Activated CD4-positive, alpha-beta T cell treated with anti-CD3 and anti-CD28 coated beads for 1 hour (primary cell): ENCODE data around the gene GPR83.
"Not testable (repeated sequence)": the region's sequence is repeated elsewhere in the genome, so short reads cannot be mapped to it uniquely, and the experiment has no call there.

Experiments
- DNase-seq: peaks from one replicate; pipeline ENCODE4 v3.0.0-alpha.2; 2020

The GPR83 gene

DNA sequence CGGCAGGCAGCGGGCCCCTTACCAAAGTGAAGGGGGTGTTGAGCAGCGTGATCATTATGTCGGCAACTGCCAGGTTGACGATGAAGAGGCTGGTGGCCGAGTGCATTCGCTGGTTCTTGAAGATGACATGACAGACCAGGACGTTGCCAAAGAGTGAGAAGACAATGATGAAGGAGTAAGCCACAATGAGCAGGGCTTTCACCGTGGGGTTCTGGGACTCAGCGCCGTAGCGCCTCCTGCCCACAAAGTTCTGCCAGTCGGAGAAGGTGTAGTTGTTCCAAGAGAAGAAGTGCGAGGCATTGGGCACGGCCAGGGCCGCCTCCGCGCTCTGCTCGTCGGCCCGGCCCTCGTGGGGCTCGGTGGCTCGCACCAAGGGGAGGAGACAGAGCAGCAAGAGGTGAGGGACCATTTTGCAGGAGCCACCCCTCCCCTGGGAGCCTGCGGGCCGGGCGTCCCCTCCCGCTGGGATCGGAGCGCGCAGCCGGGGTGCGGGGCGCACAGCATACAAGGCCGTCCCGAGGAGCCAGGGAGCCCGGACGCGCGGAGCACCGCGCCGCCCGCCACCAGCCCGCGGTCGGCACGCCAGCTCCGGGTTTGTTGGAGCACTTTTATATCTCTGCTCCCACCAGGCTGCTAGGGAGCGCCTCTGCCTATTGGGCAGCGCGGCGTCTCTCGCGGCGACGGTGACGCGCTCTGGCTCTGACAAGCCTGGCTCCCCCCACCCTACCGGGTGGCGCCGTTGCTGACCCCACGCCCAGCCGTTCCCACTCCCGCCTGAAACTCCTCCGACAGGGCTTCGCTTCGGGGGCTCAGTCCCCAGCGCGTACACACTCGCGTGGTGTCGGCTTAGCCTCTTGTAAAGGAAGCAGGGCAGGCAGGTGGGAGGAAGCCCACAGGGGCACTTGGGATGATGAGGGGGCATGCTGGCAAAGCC is at the start of gene GPR83:
GPR83 (minus strand) TSS at position 581 of the 934 bp plus-strand sequence; CDS start at position 409, 172 bp downstream.
- DNase-seq, result no peak

DNA sequence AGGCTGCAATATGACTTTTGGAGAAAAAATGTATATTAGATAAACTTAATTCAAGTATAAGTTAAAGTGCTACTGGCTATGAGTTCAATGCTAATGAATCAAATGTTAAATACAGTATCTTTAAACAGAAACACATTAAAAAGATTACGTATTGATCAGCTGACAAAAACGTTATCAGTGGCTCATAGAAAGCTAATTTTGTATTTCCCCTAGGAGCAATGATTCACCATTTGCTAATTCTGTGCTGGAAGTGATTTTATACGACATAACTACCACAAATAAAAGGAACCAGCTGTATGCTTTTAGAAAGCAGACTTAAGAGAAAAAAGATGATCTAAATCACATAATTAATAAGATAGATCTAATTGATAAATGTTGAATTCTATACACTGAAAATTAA is 48.8 kb upstream of the GPR83 start:
- DNase-seq, result no peak

GRCh38 chr11:94449437-94449836 is 48.2 kb upstream of the GPR83 start:
- no peak for DNase-seq

DNA sequence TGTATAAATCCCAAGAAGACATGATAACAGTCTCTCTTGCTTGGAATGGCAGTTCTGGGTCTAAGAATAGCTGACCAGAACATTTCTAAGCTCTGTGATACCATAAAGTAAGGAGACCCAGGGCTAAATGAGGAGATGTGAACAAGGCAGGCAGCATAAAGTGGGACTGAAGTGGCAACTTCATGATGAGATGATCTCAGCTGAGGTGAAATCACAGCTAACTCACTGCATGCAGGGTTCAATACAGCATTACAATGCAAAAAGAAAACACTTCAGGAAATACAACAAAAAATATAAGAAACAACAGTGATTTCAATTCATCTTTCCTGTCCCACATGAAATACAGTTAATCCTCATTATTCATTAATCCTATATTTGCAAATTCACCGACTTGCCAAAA is 47.8 kb upstream of the GPR83 start:
- DNase-seq, result no peak

- DNase-seq, result no peak
Observed at GRCh38 chr11:94447149-94447548, 45.9 kb upstream of the GPR83 start.

DNA sequence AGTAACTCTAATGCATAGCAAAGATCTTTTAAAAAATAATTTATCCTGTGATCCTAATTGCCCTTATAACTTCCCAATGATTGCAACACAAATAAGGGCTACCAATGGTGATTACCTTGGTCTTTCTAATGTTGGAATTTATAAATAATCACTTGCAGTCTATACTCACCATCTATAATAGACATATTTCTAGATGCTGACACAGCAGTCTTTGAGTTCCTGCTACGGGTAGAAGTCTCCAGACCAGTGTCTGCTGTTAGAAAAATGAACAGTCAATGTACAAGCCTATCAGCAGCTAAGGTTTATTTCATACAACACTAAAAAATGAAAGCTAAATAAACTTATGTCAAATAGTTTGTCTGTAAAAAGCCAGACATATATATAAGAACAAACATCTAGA is 44.4 kb upstream of the GPR83 start:
- DNase-seq, result no peak

GRCh38 chr11:94433049-94433448 is 31.8 kb upstream of the GPR83 start:
- no peak for DNase-seq

DNA sequence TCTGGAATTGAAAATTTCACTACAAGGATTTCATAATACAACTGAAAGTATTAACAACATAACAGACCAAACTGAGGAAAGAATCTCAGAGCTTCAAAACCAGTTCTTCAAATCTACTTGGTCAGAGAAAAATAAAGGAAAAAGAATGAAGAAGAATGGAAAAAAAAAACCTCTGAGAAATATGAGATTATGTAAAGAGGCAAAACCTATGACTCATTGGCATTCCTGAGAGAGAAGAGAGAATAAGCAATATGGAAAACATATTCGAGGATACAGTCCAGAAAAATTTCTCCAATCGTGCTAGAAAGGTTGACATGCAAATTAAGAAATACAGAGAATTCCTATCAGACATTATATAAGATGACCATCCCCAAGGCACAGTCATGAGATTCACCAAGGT is 23.4 kb upstream of the GPR83 start:
- no peak for DNase-seq

- no peak for DNase-seq
Observed at GRCh38 chr11:94424011-94424410, 22.8 kb upstream of the GPR83 start.

- no peak for DNase-seq
Observed at GRCh38 chr11:94423507-94423906, 22.3 kb upstream of the GPR83 start.

DNA sequence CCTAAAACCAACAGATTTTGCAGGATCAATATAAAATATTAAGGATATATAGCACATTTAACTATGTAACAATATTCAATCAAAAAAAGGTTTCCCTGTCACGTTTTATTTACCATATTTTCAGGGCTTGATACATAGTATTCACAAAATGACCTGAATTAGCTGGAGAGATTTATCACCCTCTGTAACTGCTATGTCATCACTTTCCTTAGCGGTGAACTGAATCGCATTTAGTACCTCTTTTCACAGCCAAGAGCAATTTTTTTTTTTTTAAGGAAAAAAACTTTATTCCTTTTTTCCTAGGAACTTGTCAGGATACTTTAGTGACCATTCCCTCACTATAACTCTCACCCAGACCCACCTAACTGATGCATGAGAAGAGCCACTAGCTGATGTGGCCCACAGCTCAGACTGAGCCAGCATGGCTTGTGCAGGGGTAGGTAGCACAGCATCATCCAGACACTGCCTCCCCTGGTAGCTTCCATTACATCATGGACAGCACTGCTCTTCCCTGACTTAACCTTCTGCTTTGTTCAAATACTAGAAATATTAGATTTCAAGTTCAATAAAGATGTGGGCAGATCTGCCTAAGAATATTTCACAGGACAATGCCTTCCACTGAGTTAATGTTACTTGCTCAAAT is 17.0 kb upstream of the GPR83 start:
- DNase-seq, result no peak

DNA sequence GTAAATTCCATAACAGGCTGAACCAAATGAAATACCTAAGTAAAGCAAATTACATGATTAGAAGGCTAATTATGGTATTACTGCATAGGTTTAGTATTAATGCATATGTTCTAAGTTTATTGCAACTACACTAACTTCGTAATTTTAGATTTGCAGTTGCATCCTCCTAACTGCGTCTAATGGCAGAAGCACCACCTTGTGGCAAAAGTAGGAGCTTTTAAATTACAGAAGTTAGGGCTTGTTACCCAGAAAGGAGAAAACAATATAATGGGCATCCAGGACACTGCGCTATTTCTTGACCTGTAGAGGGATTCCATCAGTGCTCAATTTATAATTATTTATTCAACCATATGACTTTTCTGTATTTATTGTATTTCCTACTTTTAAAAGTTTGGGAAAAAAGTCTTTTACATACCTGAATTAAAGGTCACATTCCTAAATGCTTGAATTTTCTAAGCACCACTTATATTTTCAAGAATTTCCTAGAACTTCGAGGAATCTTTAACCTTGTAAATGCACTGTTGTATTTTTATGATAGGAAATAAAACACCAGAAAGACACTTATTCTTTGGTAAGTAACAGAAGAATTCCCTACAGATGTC is 16.3 kb upstream of the GPR83 start:
- no peak for DNase-seq

DNA sequence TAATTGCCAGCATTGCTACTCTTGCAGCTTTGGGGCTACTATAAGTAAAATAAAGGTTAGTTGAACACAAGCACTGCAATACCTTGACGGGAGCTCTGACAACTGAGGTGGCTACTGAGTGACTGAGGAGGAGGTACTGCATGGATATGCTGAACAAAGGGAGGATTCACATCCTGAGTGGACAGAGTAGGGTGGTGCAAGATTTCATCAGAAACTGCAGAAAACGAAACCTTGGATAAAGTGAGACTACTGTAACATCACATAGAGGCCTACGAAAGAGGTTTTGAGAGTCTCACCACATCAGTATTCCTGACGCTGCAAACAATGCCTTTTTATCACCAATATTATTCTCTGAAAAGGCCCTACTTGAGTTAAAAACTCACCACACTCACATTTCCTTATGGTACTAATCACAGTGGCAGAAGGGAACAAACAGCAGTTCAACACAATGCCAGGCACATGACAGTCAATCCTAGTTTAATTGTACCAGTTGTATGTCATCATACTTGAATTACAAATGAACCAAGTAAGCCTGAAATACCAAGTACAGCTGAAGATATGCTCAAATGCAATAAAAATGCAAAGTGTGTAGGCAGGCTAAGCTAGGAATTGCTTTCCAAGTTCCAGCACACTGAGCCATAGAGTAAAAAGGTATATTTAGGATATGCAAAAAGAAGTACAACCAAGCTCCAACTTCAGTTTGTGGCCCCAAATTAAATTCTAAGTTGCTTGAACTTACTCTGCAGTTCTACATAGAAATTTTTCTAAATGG is 4.0 kb upstream of the GPR83 start:
- no peak for DNase-seq

DNA sequence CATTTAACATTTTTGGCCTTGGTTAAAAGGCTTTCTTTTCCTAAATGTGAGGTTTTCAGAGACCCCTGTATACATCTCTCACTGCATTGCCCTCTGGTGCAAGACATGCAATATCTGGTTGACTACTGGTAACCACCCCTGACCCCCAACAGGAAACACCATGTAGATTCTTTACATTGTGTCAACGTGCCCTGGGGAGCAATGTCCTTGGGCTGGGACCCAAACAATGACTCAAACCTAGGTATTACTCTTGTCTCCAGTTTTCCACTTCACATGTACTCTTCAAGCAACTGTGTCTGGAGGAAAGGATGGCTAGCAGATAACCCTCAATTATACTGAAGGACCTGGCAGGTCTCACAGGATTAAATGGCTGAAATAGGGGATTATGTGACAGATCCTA is 1.1 kb upstream of the GPR83 start:
- DNase-seq, result no peak

- DNase-seq, result no peak
Observed at GRCh38 chr11:94401773-94402265, 600 bp upstream of the GPR83 start.

DNA sequence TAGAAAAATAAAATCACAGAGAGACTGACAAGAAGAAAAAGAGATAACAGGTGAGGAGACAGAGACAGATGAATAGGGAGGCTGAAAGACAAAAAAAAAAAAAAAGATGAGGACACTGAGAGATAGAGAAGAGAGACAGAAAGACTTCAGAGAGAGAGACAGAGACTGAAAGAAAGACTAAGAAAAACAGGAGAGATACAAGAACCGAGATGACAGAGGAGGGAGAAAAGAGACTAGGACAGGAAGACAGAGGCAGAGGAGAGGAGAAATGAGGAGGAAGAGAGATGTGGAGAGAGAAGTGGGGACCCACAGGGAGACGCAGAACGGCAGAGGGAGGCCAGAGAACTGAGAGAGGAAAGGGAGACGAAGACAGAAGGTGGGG is 771 bp downstream of the GPR83 start:
- DNase-seq, result no peak

GRCh38 chr11:94400050-94400449 is 1.2 kb downstream of the GPR83 start:
- DNase-seq, result no peak

DNA sequence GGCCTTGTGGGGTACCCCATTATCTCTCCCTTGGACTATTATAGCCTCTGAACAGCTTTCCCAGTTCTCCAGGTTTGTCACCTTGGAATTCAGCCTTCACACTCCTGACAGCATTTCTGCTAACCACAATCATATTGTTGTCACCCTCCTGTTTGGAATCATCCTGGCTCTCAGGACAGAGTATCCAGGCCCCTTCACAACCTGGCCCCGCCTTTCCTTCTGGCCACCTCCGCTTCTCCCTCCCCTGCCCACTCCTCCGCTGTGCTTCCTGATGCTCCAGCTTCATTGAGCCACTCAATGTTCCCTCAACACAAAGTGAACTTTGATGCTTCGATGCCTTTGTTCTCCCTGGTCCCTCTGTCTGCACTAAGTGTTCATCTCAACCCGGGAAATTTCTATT is 3.1 kb downstream of the GPR83 start:
- no peak for DNase-seq

GRCh38 chr11:94396282-94396681 is 4.9 kb downstream of the GPR83 start:
- no peak for DNase-seq

DNA sequence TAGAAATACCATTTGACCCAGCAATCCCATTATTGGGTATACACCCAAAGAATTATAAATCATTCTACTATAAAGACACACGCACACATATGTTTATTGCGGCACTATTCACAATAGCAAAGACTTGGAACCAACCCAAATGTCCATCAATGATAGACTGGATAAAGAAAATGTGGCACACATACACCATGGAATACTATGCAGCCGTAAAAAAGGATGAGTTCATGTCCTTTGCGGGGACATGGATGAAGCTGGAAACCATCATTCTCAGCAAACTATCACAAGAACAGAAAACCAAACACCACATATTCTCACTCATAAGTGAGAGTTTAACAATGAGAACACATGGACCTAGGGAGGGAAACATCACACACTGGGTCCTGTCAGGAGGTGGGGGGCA is 9.3 kb downstream of the GPR83 start:
- DNase-seq, result not testable (repeated sequence)

DNA sequence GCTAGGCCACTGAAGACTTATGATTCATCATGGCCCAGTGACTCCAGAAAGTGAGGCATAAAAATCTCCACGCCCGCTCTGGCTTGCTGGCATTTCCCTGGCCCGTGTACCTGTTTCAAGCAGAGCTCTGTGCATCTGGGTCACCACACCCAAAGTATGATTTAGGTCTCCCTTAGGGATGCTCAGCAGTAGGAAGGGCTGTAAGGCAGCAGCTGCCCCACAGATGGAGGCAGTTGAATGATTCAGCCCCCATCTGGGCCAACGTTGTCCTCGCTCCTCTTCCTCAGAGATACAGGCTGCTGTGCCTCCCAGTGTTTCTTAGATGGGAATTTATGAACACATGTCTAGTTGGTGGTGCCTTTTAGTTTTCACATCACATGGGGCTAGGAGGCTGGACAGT is 21.6 kb downstream of the GPR83 start:
- no peak for DNase-seq

GRCh38 chr11:94376841-94377240 is 24.4 kb downstream of the GPR83 start:
- DNase-seq, result no peak

DNA sequence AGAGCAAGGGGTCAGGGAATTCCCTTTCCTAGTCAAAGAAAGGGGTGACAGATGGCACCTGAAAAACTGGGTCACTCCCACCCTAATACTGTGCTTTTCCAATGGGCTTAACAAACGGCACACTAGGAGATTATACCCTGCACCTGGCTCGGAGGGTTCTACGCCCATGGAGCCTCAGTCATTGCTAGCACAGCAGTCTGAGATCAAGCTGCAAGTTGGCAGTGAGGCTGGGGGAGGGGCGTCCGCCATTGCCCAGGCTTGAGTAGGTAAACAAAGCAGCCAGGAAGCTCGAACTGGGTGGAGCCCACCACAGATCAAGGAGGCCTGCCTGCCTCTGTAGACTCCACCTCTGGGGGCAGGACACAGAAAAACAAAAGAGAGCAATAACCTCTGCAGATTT is 30.6 kb downstream of the GPR83 start:
- DNase-seq, result not testable (repeated sequence)
